Activated gamma-delta T cell treated with anti-CD3 and anti-CD28 coated beads, Interleukin-2, amount 50 U/mL, for 16 hours (primary cell): Measurements from ENCODE around the gene SIX5.
"Not testable (repeated sequence)": the region's sequence is repeated elsewhere in the genome, so short reads cannot be mapped to it uniquely, and the experiment has no call there.

Source experiments
- DNase-seq: peaks from one replicate; pipeline ENCODE4 v3.0.0-alpha.2; 2020; ENCODE audit warnings: low read depth

Gene SIX5

DNA sequence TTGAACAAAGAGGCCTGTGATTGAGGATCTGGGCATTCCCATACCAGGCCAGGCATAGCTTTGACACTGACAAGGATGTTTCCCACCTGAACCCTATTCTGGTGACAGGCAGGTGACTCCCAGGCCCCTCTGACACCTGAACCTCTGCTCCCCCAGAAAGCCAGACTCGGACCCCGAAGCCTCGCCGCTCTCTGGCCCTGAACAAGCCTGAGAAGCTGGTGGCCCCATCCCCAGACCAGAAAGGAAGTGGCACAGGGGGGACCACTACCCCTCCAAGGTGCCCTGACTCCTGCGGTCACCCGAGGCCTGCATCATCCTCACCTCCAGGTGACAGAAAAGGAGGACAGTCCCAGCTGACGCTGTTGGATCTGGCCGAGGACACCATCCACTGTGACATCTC, 14.7 kb downstream of the SIX5 start:
- no peak for DNase-seq

DNA sequence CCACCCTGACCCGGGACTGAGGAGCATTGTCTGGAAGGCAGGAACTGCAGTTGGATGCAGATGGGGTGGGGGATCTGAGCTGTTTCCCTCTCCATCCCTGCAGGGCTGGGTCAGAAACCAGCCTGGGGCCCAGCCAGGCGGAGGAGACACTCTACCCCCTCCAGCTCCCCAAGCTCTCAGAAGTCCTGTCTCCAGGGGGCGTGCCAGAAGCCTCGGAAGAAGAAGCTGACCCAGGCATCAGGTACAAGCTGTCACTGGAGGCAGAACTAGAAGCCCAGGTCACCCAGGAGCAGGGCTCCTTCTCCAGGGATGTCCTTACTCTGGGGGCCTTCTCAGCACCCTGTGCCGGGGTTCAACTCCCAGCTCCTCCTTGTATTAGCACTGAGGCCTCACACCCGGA, 15.5 kb downstream of the SIX5 start:
- no peak for DNase-seq

GRCh38 chr19:45752639-45753038, 16.4 kb downstream of the SIX5 start:
- no peak for DNase-seq

GRCh38 chr19:45751483-45751882, 17.6 kb downstream of the SIX5 start:
- not testable (repeated sequence) for DNase-seq

DNA sequence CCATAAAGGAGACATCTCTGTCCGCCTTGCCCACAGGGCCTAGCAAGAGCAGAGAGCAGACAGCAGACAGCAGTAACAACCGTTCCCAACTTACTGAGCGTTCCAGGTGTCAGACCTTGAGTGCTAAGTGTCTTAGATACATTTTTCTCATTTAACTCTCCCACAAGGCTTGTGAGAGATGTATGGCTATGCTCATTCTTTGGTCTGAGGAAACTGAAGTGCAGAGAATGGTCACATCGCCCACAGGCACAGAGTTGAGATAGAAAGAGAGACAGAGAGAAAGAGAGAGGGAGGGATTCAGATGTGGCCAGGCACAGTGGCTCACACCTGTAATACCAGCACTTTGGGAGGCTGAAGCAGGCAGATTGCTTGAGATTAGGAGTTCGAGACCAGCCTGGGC, 21.5 kb downstream of the SIX5 start:
- no peak for DNase-seq

GRCh38 chr19:45746866-45747265, 22.2 kb downstream of the SIX5 start:
- DNase-seq, result no peak

- no peak for DNase-seq
Measured at GRCh38 chr19:45745606-45746005, 23.4 kb downstream of the SIX5 start.

DNA sequence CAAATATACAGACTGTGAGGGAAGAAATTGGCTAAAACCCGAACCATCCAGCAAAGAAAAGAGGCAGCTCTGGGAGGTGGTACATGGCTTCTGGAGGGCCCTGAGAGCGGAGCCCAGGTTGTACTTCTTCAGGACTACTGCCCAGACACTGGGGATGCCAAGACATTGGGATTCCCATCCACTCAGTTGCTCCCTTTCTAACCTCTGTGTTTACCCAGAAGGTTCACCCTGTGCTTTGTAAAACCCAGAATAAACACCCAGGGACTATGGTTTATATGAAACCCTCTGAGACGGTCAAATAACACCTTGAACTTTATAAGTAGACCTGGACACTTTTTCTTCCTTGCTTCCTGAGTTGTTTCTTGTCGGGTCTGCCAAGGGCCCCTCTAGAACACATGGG, 26.1 kb downstream of the SIX5 start:
- no peak for DNase-seq

DNA sequence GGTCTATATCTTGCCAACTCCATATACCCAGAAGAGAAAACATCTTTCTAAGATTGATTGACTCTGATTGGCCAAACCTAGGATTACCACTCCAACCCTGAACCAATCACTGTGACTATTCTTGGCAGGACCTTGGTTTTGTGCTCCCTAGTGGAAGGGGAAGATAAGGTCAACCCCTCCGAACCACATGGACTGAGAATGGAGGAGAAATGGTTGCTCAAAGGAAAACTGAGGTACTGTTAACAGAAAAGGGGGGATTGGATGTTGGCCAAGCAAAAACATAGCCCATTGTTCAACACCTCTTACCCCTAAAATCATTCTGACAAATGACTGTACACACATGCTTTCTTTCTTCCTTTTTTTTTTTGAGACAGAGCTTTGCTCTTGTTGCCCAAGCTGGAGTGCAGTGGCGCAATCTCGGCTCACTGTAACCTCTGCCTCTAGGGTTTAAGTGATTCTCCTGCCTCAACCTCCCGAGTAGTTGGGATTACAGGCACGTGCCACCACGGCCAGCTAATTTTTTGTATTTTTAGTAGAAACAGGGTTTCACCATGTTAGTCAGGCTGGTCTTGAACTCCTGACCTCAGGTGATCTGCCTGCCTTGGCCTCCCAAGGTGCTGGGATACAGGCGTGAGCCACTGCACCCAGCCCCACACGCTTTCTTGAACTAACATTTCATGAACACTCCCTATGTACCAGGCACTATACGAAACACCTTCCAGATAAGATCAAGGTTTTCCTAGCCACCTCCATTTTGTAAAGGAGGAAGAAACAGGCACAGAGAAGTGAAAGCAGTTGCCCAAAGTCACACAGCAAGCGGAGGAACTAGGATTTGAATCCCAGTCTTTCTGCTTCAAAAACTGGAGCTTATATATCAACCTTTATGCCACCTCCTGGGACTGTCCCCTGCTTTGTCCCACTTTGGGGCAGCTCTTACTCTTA, 29.3 kb downstream of the SIX5 start:
- DNase-seq, result no peak

GRCh38 chr19:45733160-45733810, 35.8 kb downstream of the SIX5 start, which contains the start of gene MEIOSIN:
Gene MEIOSIN (plus strand): TSS chr19:45733439. CDS start chr19:45735377, 1,938 bp downstream.
- DNase-seq, result no peak

DNA sequence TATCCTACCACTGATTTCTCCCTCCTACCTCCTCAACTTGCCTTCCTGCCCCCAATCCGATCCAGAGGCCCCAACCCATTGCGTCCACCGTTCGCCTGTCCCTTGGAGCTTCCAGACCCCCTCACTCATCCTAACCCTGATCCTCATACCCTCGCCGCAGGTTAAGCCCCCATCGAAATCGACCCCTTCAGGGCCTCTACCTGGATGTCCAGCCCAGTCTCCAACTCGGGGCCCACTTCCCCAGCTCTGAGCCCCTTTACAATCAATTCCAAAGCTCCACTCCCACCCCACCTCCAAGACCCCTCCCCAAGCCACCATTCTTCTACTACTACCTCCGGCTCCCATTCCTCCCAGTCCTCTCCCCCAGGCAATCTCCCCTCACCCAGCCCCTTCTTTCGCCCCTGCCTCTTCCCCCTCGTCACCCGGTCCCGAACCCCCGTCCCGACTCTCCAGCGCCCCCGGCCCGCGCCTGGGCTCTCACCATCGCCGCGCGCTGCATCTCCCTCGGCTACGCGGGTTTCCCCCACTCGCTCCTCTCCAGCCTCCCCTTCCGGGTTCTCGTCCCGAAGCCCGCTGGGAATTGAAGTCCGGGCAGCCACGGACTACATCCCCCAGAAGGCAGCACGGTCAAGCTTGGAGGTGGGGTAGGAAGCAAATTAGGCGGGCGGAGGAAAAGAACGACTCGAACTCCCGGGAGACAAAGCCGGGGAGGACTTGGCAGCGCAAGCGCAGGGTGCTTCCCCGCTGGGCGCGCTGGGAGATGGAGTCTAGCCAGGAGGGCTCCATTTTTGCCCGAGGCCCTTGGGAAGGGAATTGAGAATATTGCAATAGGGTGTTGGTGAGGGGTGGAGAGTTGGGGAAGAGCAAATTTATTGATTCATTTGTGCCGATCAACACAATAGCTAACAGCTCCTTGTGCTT, 38.4 kb downstream of the SIX5 start, which contains the start of gene FBXO46:
Gene FBXO46 (minus strand): TSS at position 529 of the 921 bp plus-strand sequence. CDS start 17,401 bp downstream, outside the sequence.
- peak; percentile 86 for DNase-seq

DNA sequence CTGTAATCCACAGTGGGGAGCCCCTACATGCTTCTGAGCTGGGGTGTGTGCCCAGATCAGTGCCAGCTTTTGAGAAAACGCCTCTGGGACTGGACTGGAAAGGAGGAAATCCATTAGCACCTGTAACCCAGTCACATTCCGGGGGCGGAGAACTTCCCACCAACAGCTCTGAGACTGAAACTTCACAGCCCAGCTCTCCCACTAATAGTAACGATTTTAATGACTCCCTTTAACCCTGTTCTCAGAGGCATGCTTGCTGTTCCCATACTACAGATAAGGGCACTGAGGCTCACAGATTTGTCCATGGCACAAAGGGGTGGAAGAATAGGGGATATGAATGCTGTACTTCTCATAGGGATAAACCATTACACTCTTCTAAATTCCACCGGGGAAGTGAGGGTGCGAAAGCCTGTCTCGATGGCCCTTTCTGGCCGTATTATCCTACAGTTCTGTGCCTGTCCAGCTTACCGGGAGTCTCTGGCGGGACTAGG, 39.2 kb downstream of the SIX5 start:
- DNase-seq, result no peak

DNA sequence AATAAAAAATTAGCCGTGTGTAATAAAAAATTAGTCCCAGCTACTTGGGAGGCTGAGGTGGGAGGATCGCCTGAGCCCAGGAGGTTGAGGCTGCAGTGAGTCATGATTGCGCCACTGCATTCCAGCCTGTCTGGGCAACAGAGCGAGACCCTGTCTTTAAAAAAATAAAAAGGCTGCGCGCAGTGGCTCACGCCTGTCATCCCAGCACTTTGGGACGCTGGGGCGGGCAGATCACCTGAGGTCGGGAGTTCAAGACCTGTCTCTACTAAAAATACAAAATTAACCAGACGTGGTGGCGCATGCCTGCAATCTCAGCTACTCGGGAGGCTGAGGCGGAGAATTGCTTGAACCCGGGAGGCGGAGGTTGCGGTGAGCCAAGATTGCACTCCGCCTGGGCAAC, 40.4 kb downstream of the SIX5 start:
- DNase-seq, result not testable (repeated sequence)

- not testable (repeated sequence) for DNase-seq
Measured at GRCh38 chr19:45720065-45720464, 49.0 kb downstream of the SIX5 start.

- DNase-seq, result no peak
Measured at GRCh38 chr19:45717983-45718650, 50.9 kb downstream of the SIX5 start.

GRCh38 chr19:45717131-45717982, 51.7 kb downstream of the SIX5 start:
- DNase-seq, result peak; percentile 96

DNA sequence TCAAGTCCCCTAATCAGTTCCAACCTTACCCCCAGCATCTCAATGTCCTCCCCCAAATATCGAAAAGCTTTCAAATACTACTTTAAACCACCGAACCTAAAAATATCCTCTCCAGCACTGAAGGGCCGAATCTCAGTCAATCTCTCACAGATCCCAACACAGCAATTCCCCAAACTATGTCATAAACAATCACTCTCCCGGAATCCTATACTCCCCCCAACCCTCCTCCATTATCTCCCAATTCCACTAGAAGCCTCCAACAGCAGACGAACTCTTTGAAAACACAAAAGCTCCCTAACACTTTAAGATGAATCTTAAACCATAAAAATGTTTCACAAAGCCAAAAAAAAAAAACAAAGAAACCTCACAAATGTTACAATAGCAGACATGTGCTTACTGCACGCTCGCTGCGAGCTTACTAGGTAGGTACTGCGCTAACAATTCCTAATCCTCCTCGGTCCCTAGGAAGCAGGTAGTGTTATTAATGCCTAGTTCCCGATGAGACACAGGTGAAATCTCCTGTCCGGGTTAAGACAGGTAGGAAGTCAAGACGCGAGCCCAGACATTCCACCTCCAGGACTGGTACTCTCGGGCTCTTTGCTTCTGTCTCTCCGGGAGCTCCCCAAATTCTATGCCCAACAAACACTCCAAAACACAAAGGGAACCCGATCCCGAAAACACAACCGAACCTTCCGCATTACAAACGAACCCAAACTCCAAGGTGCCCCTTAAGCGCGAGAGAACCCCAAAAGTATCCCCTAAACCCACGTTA, 52.5 kb downstream of the SIX5 start:
- no peak for DNase-seq

DNA sequence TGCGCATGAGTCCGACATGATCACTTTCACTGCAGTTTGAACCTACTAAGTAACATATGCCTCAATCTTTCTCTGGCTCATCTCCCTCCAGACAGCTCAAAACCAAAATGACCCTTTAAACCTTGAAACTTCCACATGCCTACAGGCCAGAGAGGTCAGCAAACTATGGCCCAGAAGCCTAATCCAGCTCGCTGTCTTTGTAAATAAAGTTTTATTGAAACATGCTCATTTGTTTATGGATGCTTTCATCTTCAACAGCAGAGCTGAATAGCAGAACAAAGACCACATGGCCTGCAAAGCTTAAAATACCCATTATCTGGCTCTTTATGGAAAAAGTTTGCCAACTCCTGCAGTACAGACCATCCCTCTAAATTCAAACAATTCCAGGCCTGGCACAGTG, 53.9 kb downstream of the SIX5 start:
- no peak for DNase-seq
